ENCODE data around the gene HOXD8. TPM values are rescaled to one million over a fixed set of nuclear protein-coding genes. Genes with fewer than 3 reads are reported as not detected.

The HOXD8 gene
- total and polyA plus RNA-seq, 9 of the 15 experiments (the other 6 are each of a cell fraction or from before 2014, with no cell fraction given): 0.04 to 0.15 TPM; not detected in 7

DNA sequence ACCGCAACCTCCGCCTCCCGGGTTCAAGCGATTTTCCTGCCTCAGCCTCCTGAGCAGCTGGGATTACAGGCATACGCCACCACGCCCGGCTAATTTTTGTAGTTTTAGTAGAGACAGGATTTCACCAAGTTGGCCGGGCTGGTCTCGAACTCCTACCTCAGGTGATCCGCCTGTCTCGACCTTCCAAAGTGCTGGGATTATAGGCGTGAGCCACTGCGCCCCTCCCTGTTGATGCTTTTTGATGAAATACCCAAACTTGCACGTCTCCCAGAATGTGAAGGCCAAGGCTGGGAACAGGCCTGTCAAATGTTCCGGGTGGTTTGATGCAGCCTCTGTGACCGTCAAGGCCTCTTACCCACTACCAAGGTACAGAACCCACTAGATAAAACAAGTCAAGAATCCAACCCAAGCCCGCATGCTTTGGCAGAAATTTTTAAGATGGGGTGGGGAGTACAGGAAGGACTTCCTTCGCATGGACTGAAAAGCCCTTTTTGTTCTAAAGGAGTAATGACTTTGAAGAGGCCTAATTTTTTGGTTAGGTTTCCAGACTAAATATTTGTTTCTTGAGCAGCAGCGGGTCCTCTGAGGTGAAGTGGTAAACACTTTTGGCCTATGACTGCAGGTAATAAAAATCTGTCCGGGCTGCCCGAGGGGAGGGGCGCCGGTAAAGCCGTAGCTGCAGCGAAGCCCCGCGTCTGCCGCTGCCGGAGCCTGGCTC lies 42.0 kb upstream of the HOXD8 start:
- ChIA-PET POLR2A (no interaction called here), CTCF (ENCODE audit: low intra/inter-chr PET ratio) (interaction anchor here (1.0 to 3.5 kb wide), 6 partner anchors 10 to 836 kb away, joined by 3 to 14 read pairs (median 5); no protein-coding TSS in a partner anchor)
- peaks cover 4% of the 10 kb centered on the region; the same call in 1 of the 2 replicates for H4K20me1 ChIP-seq (replicated peaks; ENCODE audit: control insufficient read depth, insufficient read depth, low read length)
- FAIRE-seq: no peak
- H3K27me3 ChIP-seq (ENCODE audit: control insufficient read depth in 2 of 2, insufficient read depth in 2 of 2, low read length in 2 of 2): peaks cover 72 to 86% of the 10 kb centered on the region in 2 experiments
- 12% methylated on average over 29 of the region's 29 CpGs for WGBS (ENCODE audit: insufficient coverage, low coverage, missing lambda C conversion rate)
- DNase-seq (ENCODE audit: extremely low read depth in 1 of 4, low spot score in 3 of 4): no peak
- no peaks in the 10 kb centered on the region for H3K36me3 ChIP-seq (ENCODE audit: control insufficient read depth, insufficient read depth, low read length)
- no peak overlapping the region for H3K9ac ChIP-seq (ENCODE audit: insufficient read depth in 1 of 2, low read depth in 2 of 2, low read length in 2 of 2)
- H3K4me2 ChIP-seq (ENCODE audit: insufficient read depth, low read length): no peak overlapping the region
- no peak overlapping the region for H3K27ac ChIP-seq (ENCODE audit: extremely low read depth, low read depth, low read length)
- H2AFZ ChIP-seq (ENCODE audit: low read depth, low read length): peak overlapping the region; percentile 72; the same call in 1 of the 2 replicates
- H3K79me2 ChIP-seq (ENCODE audit: control insufficient read depth, insufficient read depth, low read length): no peaks in the 10 kb centered on the region
- H3K4me1 ChIP-seq (replicated peaks in 1 of 2; ENCODE audit: control insufficient read depth in 2 of 2, insufficient read depth in 2 of 2, low read length in 2 of 2): peaks cover 0 to 27% of the 10 kb centered on the region in 2 experiments; a peak in 2 of 5 replicates
- BruUV-seq (replicated peaks): no TSS peak
- no peak overlapping the region for H3K4me3 ChIP-seq
- in situ Hi-C loops (cut with MboI) (loop anchor here (10.0 to 25.0 kb wide), 2 partner anchors 663 to 1050 kb away; no protein-coding TSS in a partner anchor), intact Hi-C loops (cut with micrococcal nuclease) (loop anchor here (2.0 kb wide), 2 partner anchors 673 to 777 kb away; no protein-coding TSS in a partner anchor)
- no peaks in the 10 kb centered on the region for H3K9me1 ChIP-seq (ENCODE audit: control insufficient read depth, insufficient read depth, low read length)
- ATAC-seq: no peak
- no peaks in the 10 kb centered on the region; the same call in 1 of the 2 replicates for H3K9me3 ChIP-seq (replicated peaks; ENCODE audit: control insufficient read depth, insufficient read depth, low read depth, low read length)
- TF ChIP-seq EP400 (IDR thresholded peaks at IDR 0.05): no peak
- TF ChIP-seq, protein P1, sequence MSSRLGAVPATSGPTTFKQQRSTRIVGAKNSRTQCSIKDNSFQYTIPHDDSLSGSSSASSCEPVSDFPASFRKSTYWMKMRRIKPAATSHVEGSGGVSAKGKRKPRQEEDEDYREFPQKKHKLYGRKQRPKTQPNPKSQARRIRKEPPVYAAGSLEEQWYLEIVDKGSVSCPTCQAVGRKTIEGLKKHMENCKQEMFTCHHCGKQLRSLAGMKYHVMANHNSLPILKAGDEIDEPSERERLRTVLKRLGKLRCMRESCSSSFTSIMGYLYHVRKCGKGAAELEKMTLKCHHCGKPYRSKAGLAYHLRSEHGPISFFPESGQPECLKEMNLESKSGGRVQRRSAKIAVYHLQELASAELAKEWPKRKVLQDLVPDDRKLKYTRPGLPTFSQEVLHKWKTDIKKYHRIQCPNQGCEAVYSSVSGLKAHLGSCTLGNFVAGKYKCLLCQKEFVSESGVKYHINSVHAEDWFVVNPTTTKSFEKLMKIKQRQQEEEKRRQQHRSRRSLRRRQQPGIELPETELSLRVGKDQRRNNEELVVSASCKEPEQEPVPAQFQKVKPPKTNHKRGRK (tag; IDR thresholded peaks at IDR 0.05): no peak
- no peak for TF ChIP-seq NR4A1 (CRISPR knock-in tag; IDR thresholded peaks at IDR 0.05)
- no peak for TF ChIP-seq NR4A1 (tag; IDR thresholded peaks at IDR 0.05)
- no peak for TF ChIP-seq MXI1 (IDR thresholded peaks at IDR 0.05; ENCODE audit: low read depth, low read length)
- TF ChIP-seq KLF16 (IDR thresholded peaks at IDR 0.05): no peak
- no peak for TF ChIP-seq SMAD1 (IDR thresholded peaks at IDR 0.05; ENCODE audit: low read depth, low read length, partially characterized antibody)
- no peak for TF ChIP-seq ZNF146 (CRISPR knock-in tag; IDR thresholded peaks at IDR 0.05; ENCODE audit: unreplicated experiment)
- TF ChIP-seq, protein P2, sequence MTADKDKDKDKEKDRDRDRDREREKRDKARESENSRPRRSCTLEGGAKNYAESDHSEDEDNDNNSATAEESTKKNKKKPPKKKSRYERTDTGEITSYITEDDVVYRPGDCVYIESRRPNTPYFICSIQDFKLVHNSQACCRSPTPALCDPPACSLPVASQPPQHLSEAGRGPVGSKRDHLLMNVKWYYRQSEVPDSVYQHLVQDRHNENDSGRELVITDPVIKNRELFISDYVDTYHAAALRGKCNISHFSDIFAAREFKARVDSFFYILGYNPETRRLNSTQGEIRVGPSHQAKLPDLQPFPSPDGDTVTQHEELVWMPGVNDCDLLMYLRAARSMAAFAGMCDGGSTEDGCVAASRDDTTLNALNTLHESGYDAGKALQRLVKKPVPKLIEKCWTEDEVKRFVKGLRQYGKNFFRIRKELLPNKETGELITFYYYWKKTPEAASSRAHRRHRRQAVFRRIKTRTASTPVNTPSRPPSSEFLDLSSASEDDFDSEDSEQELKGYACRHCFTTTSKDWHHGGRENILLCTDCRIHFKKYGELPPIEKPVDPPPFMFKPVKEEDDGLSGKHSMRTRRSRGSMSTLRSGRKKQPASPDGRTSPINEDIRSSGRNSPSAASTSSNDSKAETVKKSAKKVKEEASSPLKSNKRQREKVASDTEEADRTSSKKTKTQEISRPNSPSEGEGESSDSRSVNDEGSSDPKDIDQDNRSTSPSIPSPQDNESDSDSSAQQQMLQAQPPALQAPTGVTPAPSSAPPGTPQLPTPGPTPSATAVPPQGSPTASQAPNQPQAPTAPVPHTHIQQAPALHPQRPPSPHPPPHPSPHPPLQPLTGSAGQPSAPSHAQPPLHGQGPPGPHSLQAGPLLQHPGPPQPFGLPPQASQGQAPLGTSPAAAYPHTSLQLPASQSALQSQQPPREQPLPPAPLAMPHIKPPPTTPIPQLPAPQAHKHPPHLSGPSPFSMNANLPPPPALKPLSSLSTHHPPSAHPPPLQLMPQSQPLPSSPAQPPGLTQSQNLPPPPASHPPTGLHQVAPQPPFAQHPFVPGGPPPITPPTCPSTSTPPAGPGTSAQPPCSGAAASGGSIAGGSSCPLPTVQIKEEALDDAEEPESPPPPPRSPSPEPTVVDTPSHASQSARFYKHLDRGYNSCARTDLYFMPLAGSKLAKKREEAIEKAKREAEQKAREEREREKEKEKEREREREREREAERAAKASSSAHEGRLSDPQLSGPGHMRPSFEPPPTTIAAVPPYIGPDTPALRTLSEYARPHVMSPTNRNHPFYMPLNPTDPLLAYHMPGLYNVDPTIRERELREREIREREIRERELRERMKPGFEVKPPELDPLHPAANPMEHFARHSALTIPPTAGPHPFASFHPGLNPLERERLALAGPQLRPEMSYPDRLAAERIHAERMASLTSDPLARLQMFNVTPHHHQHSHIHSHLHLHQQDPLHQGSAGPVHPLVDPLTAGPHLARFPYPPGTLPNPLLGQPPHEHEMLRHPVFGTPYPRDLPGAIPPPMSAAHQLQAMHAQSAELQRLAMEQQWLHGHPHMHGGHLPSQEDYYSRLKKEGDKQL (CRISPR knock-in tag; IDR thresholded peaks at IDR 0.05; ENCODE audit: borderline replicate concordance): no peak
- no peak for TF ChIP-seq POU5F1 (IDR thresholded peaks at IDR 0.05; ENCODE audit: borderline replicate concordance, low read depth, low read length, partially characterized antibody)
- TF ChIP-seq, protein P3, sequence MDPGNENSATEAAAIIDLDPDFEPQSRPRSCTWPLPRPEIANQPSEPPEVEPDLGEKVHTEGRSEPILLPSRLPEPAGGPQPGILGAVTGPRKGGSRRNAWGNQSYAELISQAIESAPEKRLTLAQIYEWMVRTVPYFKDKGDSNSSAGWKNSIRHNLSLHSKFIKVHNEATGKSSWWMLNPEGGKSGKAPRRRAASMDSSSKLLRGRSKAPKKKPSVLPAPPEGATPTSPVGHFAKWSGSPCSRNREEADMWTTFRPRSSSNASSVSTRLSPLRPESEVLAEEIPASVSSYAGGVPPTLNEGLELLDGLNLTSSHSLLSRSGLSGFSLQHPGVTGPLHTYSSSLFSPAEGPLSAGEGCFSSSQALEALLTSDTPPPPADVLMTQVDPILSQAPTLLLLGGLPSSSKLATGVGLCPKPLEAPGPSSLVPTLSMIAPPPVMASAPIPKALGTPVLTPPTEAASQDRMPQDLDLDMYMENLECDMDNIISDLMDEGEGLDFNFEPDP (CRISPR knock-in tag; IDR thresholded peaks at IDR 0.05): no peak
- no peak for TF ChIP-seq CBFA2T2 (conservative IDR thresholded peaks at IDR 0.05)
- TF ChIP-seq ZC3H11A (IDR thresholded peaks at IDR 0.05; ENCODE audit: low read depth, low read length): no peak

Data from K562 (cell line).